H9 (cell line): ENCODE measurements around the gene PCSK2. TPM values are rescaled to one million over a fixed set of nuclear protein-coding genes. Genes with fewer than 3 reads are reported as not detected.

ENCODE experiments used
- DNase-seq: peaks from one replicate; pipeline ENCODE4 v3.0.0-alpha.2; 2017
- H2AFZ ChIP-seq: one replicate; pipeline ENCODE4 v1.6.1; 2013; ENCODE audit warnings: mild to moderate bottlenecking, low read length, control low read depth, moderate library complexity
- H2AK5ac ChIP-seq: 2 replicates; pipeline ENCODE4 v1.6.1; 2013; ENCODE audit warnings: low read length, control low read depth, mixed read lengths; ENCODE audit not compliant: insufficient read length
- H2BK120ac ChIP-seq: one replicate; pipeline ENCODE4 v1.6.1; 2013; ENCODE audit warnings: low read depth, mild to moderate bottlenecking, low read length, control low read depth, inconsistent platforms; ENCODE audit not compliant: poor library complexity, severe bottlenecking
- H2BK12ac ChIP-seq: 2 replicates; pipeline ENCODE4 v1.6.1; 2013; ENCODE audit warnings: low read length, control low read depth, mixed read lengths, low read depth; ENCODE audit not compliant: insufficient read length
- H2BK15ac ChIP-seq: 2 replicates; pipeline ENCODE4 v1.6.1; 2013; ENCODE audit warnings: low read depth, low read length, control low read depth
- H2BK20ac ChIP-seq: one replicate; pipeline ENCODE4 v1.6.1; 2013; ENCODE audit warnings: low read depth, mild to moderate bottlenecking, low read length, control low read depth, inconsistent platforms; ENCODE audit not compliant: poor library complexity, severe bottlenecking
- H2BK5ac ChIP-seq: 2 replicates; pipeline ENCODE4 v1.6.1; 2013; ENCODE audit warnings: low read length, control low read depth, mixed read lengths; ENCODE audit not compliant: insufficient read length
- H3K14ac ChIP-seq: 2 replicates; pipeline ENCODE4 v1.6.1; 2013; ENCODE audit warnings: low read length, control low read depth; ENCODE audit not compliant: insufficient read depth
- H3K18ac ChIP-seq: 2 replicates; pipeline ENCODE4 v1.6.1; 2013; ENCODE audit warnings: low read depth, mild to moderate bottlenecking, mixed read lengths, low read length, control low read depth; ENCODE audit not compliant: insufficient read length
- H3K23ac ChIP-seq: 2 replicates; pipeline ENCODE4 v1.6.1; 2013; ENCODE audit warnings: low read length, control low read depth, mixed read lengths, low read depth; ENCODE audit not compliant: insufficient read length
- H3K23me2 ChIP-seq: 2 replicates; pipeline ENCODE4 v1.6.1; 2013; ENCODE audit warnings: low read depth, mild to moderate bottlenecking, mixed read lengths, low read length, control low read depth; ENCODE audit not compliant: insufficient read length, poor library complexity, severe bottlenecking
- H3K27ac ChIP-seq: 2 replicates; pipeline ENCODE4 v1.5.1; 2013; ENCODE audit warnings: low read length, control low read depth, mixed read lengths, low read depth; ENCODE audit not compliant: insufficient read length
- H3K27me3 ChIP-seq: 2 replicates; pipeline ENCODE4 v1.6.1; 2013; ENCODE audit warnings: low read length, control low read depth, inconsistent platforms; ENCODE audit not compliant: insufficient read depth
- H3K4ac ChIP-seq: 2 replicates; pipeline ENCODE4 v1.6.1; 2013; ENCODE audit warnings: low read depth, mild to moderate bottlenecking, control low read depth, inconsistent platforms, low read length, moderate library complexity
- H3K4me1 ChIP-seq: 2 replicates; pipeline ENCODE4 v1.6.1; 2013; ENCODE audit warnings: low read length, control low read depth, inconsistent platforms; ENCODE audit not compliant: insufficient read depth
- H3K4me2 ChIP-seq: 2 replicates; pipeline ENCODE4 v1.6.1; 2013; ENCODE audit warnings: low read length, control low read depth, mixed read lengths; ENCODE audit not compliant: insufficient read length, insufficient read depth
- H3K56ac ChIP-seq: 2 replicates; pipeline ENCODE4 v1.6.1; 2013; ENCODE audit warnings: low read depth, mild to moderate bottlenecking, mixed read lengths, low read length, control low read depth; ENCODE audit not compliant: insufficient read length
- H3K79me1 ChIP-seq: 2 replicates; pipeline ENCODE4 v1.6.1; 2013; ENCODE audit warnings: low read depth, mild to moderate bottlenecking, moderate library complexity, low read length, control low read depth, inconsistent platforms; ENCODE audit not compliant: insufficient read depth, poor library complexity, severe bottlenecking
- H3K79me2 ChIP-seq: 2 replicates; pipeline ENCODE4 v1.6.1; 2013; ENCODE audit warnings: low read length, control low read depth, inconsistent platforms; ENCODE audit not compliant: insufficient read depth
- H3K9ac ChIP-seq: 2 replicates; pipeline ENCODE4 v1.6.1; 2013; ENCODE audit warnings: low read length, control low read depth, mixed read lengths; ENCODE audit not compliant: insufficient read length; ENCODE audit errors: extremely low read depth
- H3K9me3 ChIP-seq: one replicate; pipeline ENCODE4 v1.6.1; 2013; ENCODE audit warnings: low read depth, low read length, inconsistent platforms; ENCODE audit not compliant: control insufficient read depth
- H3T11ph ChIP-seq: one replicate; pipeline ENCODE4 v1.6.1; 2013; ENCODE audit warnings: mild to moderate bottlenecking, low read length, control low read depth, inconsistent platforms
- H4K20me1 ChIP-seq: one replicate; pipeline ENCODE4 v1.6.1; 2013; ENCODE audit not compliant: control insufficient read depth, insufficient read length, insufficient read depth
- H4K5ac ChIP-seq: 2 replicates; pipeline ENCODE4 v1.6.1; 2013; ENCODE audit warnings: low read depth, mild to moderate bottlenecking, mixed read lengths, low read length, control low read depth; ENCODE audit not compliant: insufficient read length
- H4K8ac ChIP-seq: replicated peaks from 2 replicates; pipeline ENCODE4 v1.6.1; 2013; ENCODE audit warnings: low read length, control low read depth, mixed read lengths, low read depth; ENCODE audit not compliant: insufficient read length
- H4K91ac ChIP-seq: 2 replicates; pipeline ENCODE4 v1.6.1; 2013; ENCODE audit warnings: low read depth, mild to moderate bottlenecking, moderate library complexity, mixed read lengths, low read length, control low read depth; ENCODE audit not compliant: insufficient read length
- H3K27ac Mint-ChIP-seq, 3 experiments: 2 replicates in 2 of 3; 3 replicates in 1 of 3; pipeline ENCODE4 v1.8.0; 2020 to 2021; ENCODE audit warnings: mixed read lengths in 3 of 3, mild to moderate bottlenecking in 1 of 3, moderate library complexity in 1 of 3
- H3K27me3 Mint-ChIP-seq: 2 replicates; pipeline ENCODE4 v1.8.0; 2021; ENCODE audit warnings: low read depth, mild to moderate bottlenecking, moderate library complexity, mixed read lengths
- H3K36me3 Mint-ChIP-seq, 3 experiments: 2 replicates in 2 of 3; 3 replicates in 1 of 3; pipeline ENCODE4 v1.8.0; 2020 to 2021; ENCODE audit warnings: low read depth in 3 of 3, mixed read lengths in 3 of 3; ENCODE audit not compliant: insufficient read depth in 1 of 3
- H3K4me1 Mint-ChIP-seq, 2 experiments: 2 replicates each; pipeline ENCODE4 v1.8.0; 2020; ENCODE audit warnings: mixed read lengths in 2 of 2
- H3K4me3 Mint-ChIP-seq, 2 experiments: 2 replicates in 1 of 2; 3 replicates in 1 of 2; pipeline ENCODE4 v1.8.0; 2020 to 2021; ENCODE audit warnings: mild to moderate bottlenecking in 2 of 2, mixed read lengths in 2 of 2, moderate library complexity in 1 of 2
- H3K9me3 Mint-ChIP-seq, 2 experiments: 2 replicates in 1 of 2; 3 replicates in 1 of 2; pipeline ENCODE4 v1.8.0; 2020; ENCODE audit warnings: mild to moderate bottlenecking in 2 of 2, mixed read lengths in 2 of 2, moderate library complexity in 1 of 2
- CTCF ChIP-seq: fragments of 200-600 bp; sonication (generic); conservative IDR thresholded peaks from 3 replicates; pipeline ENCODE4 v1.8.0; 2021; ENCODE audit warnings: antibody characterized with exemption, mild to moderate bottlenecking
- WGBS: extraction: QIAGEN DNeasy Blood & Tissue Kit; methylation state at CpG from one replicate; pipeline ENCODE4 v1.1.7; 2013; ENCODE audit warnings: missing lambda C conversion rate, low lambda C conversion rate, mixed read lengths; ENCODE audit not compliant: insufficient read length; ENCODE audit errors: extremely low coverage; 5-methylcytosine and 5-hydroxymethylcytosine counted together
- total RNA-seq: library from RNA; stranded (reverse); gene quantifications from 2 replicates; pipeline ENCODE4 v1.2.1, GENCODE V29; 2021

The PCSK2 gene
- total RNA-seq, 1 experiment from 2014 or later = 2.8 TPM

- H3K23me2 ChIP-seq = peaks cover 5% of the 10 kb centered on the region
- H3K27ac ChIP-seq = no peak overlapping the region
- no peaks in the 10 kb centered on the region for H3K9me3 Mint-ChIP-seq
- peaks cover 9% of the 10 kb centered on the region for H3K27me3 Mint-ChIP-seq
- no peak overlapping the region for H2BK15ac ChIP-seq
- H3K14ac ChIP-seq = no peak overlapping the region
- no peak overlapping the region for H3K4ac ChIP-seq
- H4K8ac ChIP-seq = no peak overlapping the region
- no peak for TF ChIP-seq CTCF
- H2BK5ac ChIP-seq = no peak overlapping the region
- DNase-seq = no peak
- H3K79me2 ChIP-seq = no peaks in the 10 kb centered on the region
- no peak overlapping the region for H2BK20ac ChIP-seq
- H3K4me1 Mint-ChIP-seq = peaks cover 10 to 12% of the 10 kb centered on the region in 2 experiments
- H3K27me3 ChIP-seq = no peaks in the 10 kb centered on the region; the same call in 1 of the 2 replicates
- H3K4me2 ChIP-seq = no peak overlapping the region
- H4K91ac ChIP-seq = no peak overlapping the region
- no peak overlapping the region for H3K23ac ChIP-seq
- no peaks in the 10 kb centered on the region for H3K4me1 ChIP-seq
- no peak overlapping the region; a peak in 1 of 5 replicates for H3K4me3 Mint-ChIP-seq
- no peak overlapping the region for H3T11ph ChIP-seq
- no peak overlapping the region for H3K9ac ChIP-seq
- WGBS = no CpG with 5 or more reads among the region's 5 CpGs
- no peak overlapping the region for H2BK12ac ChIP-seq
- H4K20me1 ChIP-seq = no peaks in the 10 kb centered on the region
- H2AFZ ChIP-seq = no peak overlapping the region
- no peak overlapping the region for H4K5ac ChIP-seq
- H2AK5ac ChIP-seq = no peak overlapping the region
- H3K79me1 ChIP-seq = no peaks in the 10 kb centered on the region
- H2BK120ac ChIP-seq = no peak overlapping the region
- no peak overlapping the region for H3K18ac ChIP-seq
- H3K27ac Mint-ChIP-seq = no peak overlapping the region
- H3K56ac ChIP-seq = no peak overlapping the region
- no peaks in the 10 kb centered on the region for H3K9me3 ChIP-seq
- no peaks in the 10 kb centered on the region; a peak in 1 of 7 replicates for H3K36me3 Mint-ChIP-seq
Measured at GRCh38 chr20:17507531-17507930, 280.7 kb downstream of the PCSK2 start.
